Mesodermal cell (in vitro differentiated cells): ENCODE data around the gene LRP1B.

Experiments used
- H3K27ac ChIP-seq: 2 replicates; pipeline ENCODE4 v1.7.0; 2013; ENCODE audit warnings: mild to moderate bottlenecking, low read depth, low read length, moderate library complexity; ENCODE audit not compliant: severe bottlenecking
- H3K36me3 ChIP-seq: 2 replicates; pipeline ENCODE4 v1.7.1; 2013; ENCODE audit warnings: mild to moderate bottlenecking, low read length, moderate library complexity; ENCODE audit not compliant: control insufficient read depth, insufficient read depth
- H3K4me1 ChIP-seq: one replicate; pipeline ENCODE4 v1.7.1; 2013; ENCODE audit warnings: mild to moderate bottlenecking, low read length; ENCODE audit not compliant: insufficient read depth, control insufficient read depth, poor library complexity, severe bottlenecking
- H3K4me3 ChIP-seq: 2 replicates; pipeline ENCODE4 v1.7.0; 2013; ENCODE audit warnings: low read length, control low read depth, mild to moderate bottlenecking; ENCODE audit not compliant: insufficient read depth, poor library complexity, severe bottlenecking; ENCODE audit errors: extremely low read depth
- H3K9me3 ChIP-seq: 2 replicates; pipeline ENCODE4 v1.7.1; 2013; ENCODE audit warnings: mild to moderate bottlenecking, low read length, moderate library complexity; ENCODE audit not compliant: control insufficient read depth
- WGBS, 2 experiments: methylation state at CpG; one replicate each; pipeline ENCODE4 v1.1.5; 2013; ENCODE audit warnings: missing lambda C conversion rate in 2 of 2; ENCODE audit not compliant: insufficient coverage in 2 of 2; 5-methylcytosine and 5-hydroxymethylcytosine counted together

The LRP1B gene

GRCh38 chr2:142020368-142020767 is 110.4 kb downstream of the LRP1B start:
- Histone ChIP-seq H3K27ac (no peak overlapping the region), H3K9me3 (no peaks in the 10 kb centered on the region), H3K4me3 (no peak overlapping the region), H3K36me3 (no peaks in the 10 kb centered on the region), H3K4me1 (no peaks in the 10 kb centered on the region)
- 90% methylated on average over 1 of the region's 1 CpG; no CpG with 5 or more reads in 1 of the 2 experiments for WGBS, 2 experiments

GRCh38 chr2:142014536-142014935 is 116.3 kb downstream of the LRP1B start:
- Histone ChIP-seq H3K4me3 (no peak overlapping the region), H3K4me1 (no peaks in the 10 kb centered on the region), H3K36me3 (no peaks in the 10 kb centered on the region), H3K9me3 (no peaks in the 10 kb centered on the region), H3K27ac (no peak overlapping the region)
- 85 to 90% methylated on average over 1 of the region's 1 CpG for WGBS, 2 experiments

GRCh38 chr2:142012797-142013196 is 118.0 kb downstream of the LRP1B start:
- H3K4me1 ChIP-seq: no peaks in the 10 kb centered on the region
- H3K4me3 ChIP-seq: no peak overlapping the region
- H3K9me3 ChIP-seq: no peaks in the 10 kb centered on the region
- no peaks in the 10 kb centered on the region for H3K36me3 ChIP-seq
- no CpG with 5 or more reads among the region's 2 CpGs for WGBS, 2 experiments
- no peak overlapping the region for H3K27ac ChIP-seq

GRCh38 chr2:142010477-142011270 is 120.1 kb downstream of the LRP1B start:
- no peaks in the 10 kb centered on the region for H3K9me3 ChIP-seq
- no peak overlapping the region for H3K27ac ChIP-seq
- H3K4me3 ChIP-seq: no peak overlapping the region
- H3K4me1 ChIP-seq: no peaks in the 10 kb centered on the region
- 96% methylated on average over 7 of the region's 11 CpGs; no CpG with 5 or more reads in 1 of the 2 experiments for WGBS, 2 experiments
- H3K36me3 ChIP-seq: no peaks in the 10 kb centered on the region

- Histone ChIP-seq H3K9me3 (no peaks in the 10 kb centered on the region), H3K4me3 (no peak overlapping the region), H3K4me1 (no peaks in the 10 kb centered on the region), H3K27ac (no peak overlapping the region), H3K36me3 (no peaks in the 10 kb centered on the region)
- 92 to 100% methylated on average over 2 to 3 of the region's 4 CpGs for WGBS, 2 experiments
Observed at GRCh38 chr2:142008135-142008744, 122.6 kb downstream of the LRP1B start.

- no peaks in the 10 kb centered on the region for H3K4me1 ChIP-seq
- no peaks in the 10 kb centered on the region for H3K36me3 ChIP-seq
- no peak overlapping the region for H3K4me3 ChIP-seq
- no peak overlapping the region for H3K27ac ChIP-seq
- H3K9me3 ChIP-seq: no peaks in the 10 kb centered on the region
- 83% methylated on average over 1 of the region's 4 CpGs; no CpG with 5 or more reads in 1 of the 2 experiments for WGBS, 2 experiments
Observed at GRCh38 chr2:141994066-141994465, 136.8 kb downstream of the LRP1B start.

- no CpG with 5 or more reads among the region's 1 CpG for WGBS, 2 experiments
- no peaks in the 10 kb centered on the region for H3K4me1 ChIP-seq
Observed at GRCh38 chr2:141992695-141993094, 138.1 kb downstream of the LRP1B start.

GRCh38 chr2:141968433-141968832 is 162.4 kb downstream of the LRP1B start:
- Histone ChIP-seq H3K36me3 (no peaks in the 10 kb centered on the region), H3K27ac (no peak overlapping the region), H3K4me3 (no peak overlapping the region), H3K9me3 (no peaks in the 10 kb centered on the region), H3K4me1 (no peaks in the 10 kb centered on the region)
- 90% methylated on average over 2 of the region's 2 CpGs; no CpG with 5 or more reads in 1 of the 2 experiments for WGBS, 2 experiments

More at GRCh38 chr2:141992695-141993094, 138.1 kb downstream of the LRP1B start:
- no peaks in the 10 kb centered on the region for H3K9me3 ChIP-seq
- H3K27ac ChIP-seq: no peak overlapping the region
- no peak overlapping the region for H3K4me3 ChIP-seq
- H3K36me3 ChIP-seq: no peaks in the 10 kb centered on the region

- Histone ChIP-seq H3K9me3 (no peaks in the 10 kb centered on the region), H3K4me3 (no peak overlapping the region), H3K36me3 (no peaks in the 10 kb centered on the region), H3K27ac (no peak overlapping the region), H3K4me1 (no peaks in the 10 kb centered on the region)
- no CpG with 5 or more reads among the region's 2 CpGs for WGBS, 2 experiments
Observed at GRCh38 chr2:141967980-141968379, 162.8 kb downstream of the LRP1B start.

GRCh38 chr2:141967503-141967902 is 163.3 kb downstream of the LRP1B start:
- Histone ChIP-seq H3K36me3 (no peaks in the 10 kb centered on the region), H3K9me3 (no peaks in the 10 kb centered on the region), H3K4me1 (no peaks in the 10 kb centered on the region), H3K4me3 (no peak overlapping the region), H3K27ac (no peak overlapping the region)
- no CpG with 5 or more reads among the region's 1 CpG for WGBS, 2 experiments

GRCh38 chr2:141959941-141960340 is 170.9 kb downstream of the LRP1B start:
- Histone ChIP-seq H3K27ac (no peak overlapping the region), H3K36me3 (no peaks in the 10 kb centered on the region), H3K9me3 (no peaks in the 10 kb centered on the region), H3K4me1 (no peaks in the 10 kb centered on the region), H3K4me3 (no peak overlapping the region)
- 33 to 42% methylated on average over 1 of the region's 1 CpG for WGBS, 2 experiments
